H1 (cell line): ENCODE data around the gene CELF4. TPM values are rescaled to one million over a fixed set of nuclear protein-coding genes. Genes with fewer than 3 reads are reported as not detected.

Experiments
- CTCF ChIA-PET: fragments of 300-600 bp; sonication (Branson Sonifier 250); formaldehyde crosslinking; loops from one replicate; lab custom pipeline; 2021; ENCODE audit not compliant: partially characterized antibody; lab: Charles Lee
- POLR2A ChIA-PET: fragments of 300-600 bp; sonication (Branson Sonifier 250); formaldehyde crosslinking; loops from one replicate; lab custom pipeline; 2021; ENCODE audit warnings: inconsistent platforms; ENCODE audit not compliant: partially characterized antibody; lab: Charles Lee
- DNase-seq, 2 experiments: peaks; one replicate each; pipeline versions ENCODE4 v3.0.0 to v3.0.0-alpha.2; 2010 to 2022; ENCODE audit warnings: low spot score in 2 of 2, low read depth in 1 of 2, mixed read lengths in 1 of 2
- FAIRE-seq: peaks from 2 replicates; lab custom pipeline; 2011; peaks lifted over from hg19 to GRCh38; lab: Jason Lieb, UNC
- H2AFZ ChIP-seq: 2 replicates; pipeline ENCODE4 v1.8.1; 2012; ENCODE audit warnings: low read length, inconsistent platforms
- H2AK5ac ChIP-seq: 2 replicates; pipeline ENCODE4 v1.6.1; 2013; ENCODE audit warnings: low read depth, low read length
- H2BK120ac ChIP-seq: replicated peaks from 2 replicates; pipeline ENCODE3; 2013; ENCODE audit warnings: low read depth, low read length, inconsistent platforms
- H2BK12ac ChIP-seq: 2 replicates; pipeline ENCODE4 v1.6.1; 2013; ENCODE audit warnings: low read depth, low read length
- H2BK15ac ChIP-seq: 2 replicates; pipeline ENCODE4 v1.6.1; 2013; ENCODE audit warnings: low read length
- H2BK20ac ChIP-seq: 2 replicates; pipeline ENCODE4 v1.6.1; 2013; ENCODE audit warnings: low read length
- H2BK5ac ChIP-seq: 2 replicates; pipeline ENCODE4 v1.6.1; 2013; ENCODE audit warnings: low read depth, low read length
- H3K14ac ChIP-seq: 2 replicates; pipeline ENCODE4 v1.6.1; 2013; ENCODE audit warnings: inconsistent platforms; ENCODE audit not compliant: insufficient read length
- H3K18ac ChIP-seq: 2 replicates; pipeline ENCODE4 v1.6.1; 2013; ENCODE audit warnings: low read length; ENCODE audit errors: extremely low read depth
- H3K23ac ChIP-seq: 2 replicates; pipeline ENCODE4 v1.6.1; 2013; ENCODE audit warnings: inconsistent platforms; ENCODE audit not compliant: insufficient read length
- H3K23me2 ChIP-seq: 2 replicates; pipeline ENCODE4 v1.6.1; 2013; ENCODE audit warnings: low read depth, low read length
- H3K27ac ChIP-seq: 2 replicates; pipeline ENCODE4 v1.6.1; 2011; ENCODE audit warnings: low read depth, low read length, inconsistent platforms
- H3K27me3 ChIP-seq, 4 experiments: replicated peaks in 1 of 4; 1 replicate in 1 of 4; 2 replicates in 3 of 4; pipeline versions ENCODE4 v1.6.1 to v1.8.1; 2011 to 2013; ENCODE audit warnings: low read length in 3 of 4, mild to moderate bottlenecking in 3 of 4, inconsistent platforms in 2 of 4, mixed read lengths in 2 of 4, moderate library complexity in 1 of 4; ENCODE audit not compliant: control insufficient read depth in 3 of 4, insufficient read depth in 3 of 4; ENCODE audit errors: extremely low read depth in 1 of 4
- H3K36me3 ChIP-seq, 4 experiments: 2 replicates each; pipeline versions ENCODE4 v1.6.1 to v1.8.1; 2011 to 2013; ENCODE audit warnings: mild to moderate bottlenecking in 4 of 4, low read length in 3 of 4, moderate library complexity in 2 of 4, control low read depth in 1 of 4, inconsistent platforms in 1 of 4; ENCODE audit not compliant: insufficient read depth in 4 of 4, control insufficient read depth in 2 of 4
- H3K4ac ChIP-seq: replicated peaks from 2 replicates; pipeline ENCODE3; 2013; ENCODE audit warnings: low read length, low read depth, mixed read lengths, inconsistent platforms; ENCODE audit not compliant: insufficient read length
- H3K4me1 ChIP-seq, 4 experiments: replicated peaks in 1 of 4; 1 replicate in 1 of 4; 2 replicates in 3 of 4; pipeline versions ENCODE4 v1.6.1 to v1.8.1; 2011 to 2013; ENCODE audit warnings: low read length in 3 of 4, inconsistent platforms in 2 of 4, mixed read lengths in 1 of 4; ENCODE audit not compliant: insufficient read depth in 4 of 4, control insufficient read depth in 3 of 4
- H3K4me2 ChIP-seq, 2 experiments: 2 replicates each; pipeline versions ENCODE4 v1.6.1 to v1.8.1; 2011 to 2013; ENCODE audit warnings: low read depth in 2 of 2, low read length in 2 of 2, control low read depth in 1 of 2, inconsistent platforms in 1 of 2, mild to moderate bottlenecking in 1 of 2; ENCODE audit not compliant: insufficient read depth in 1 of 2
- H3K4me3 ChIP-seq, 4 experiments: fragments of 200-600, 300-600 bp in 1 of 4; sonication (generic), shearing (Covaris generic), sonication (Bioruptor Twin) in 1 of 4; 2 replicates each; pipeline versions ENCODE4 v1.5.1 to v1.8.1; 2011 to 2016; ENCODE audit warnings: low read length in 4 of 4, low read depth in 3 of 4, control low read depth in 2 of 4, inconsistent platforms in 2 of 4, mild to moderate bottlenecking in 2 of 4, mixed read lengths in 1 of 4, moderate library complexity in 1 of 4; ENCODE audit not compliant: insufficient read depth in 2 of 4; ENCODE audit errors: extremely low read depth in 1 of 4
- H3K56ac ChIP-seq: replicated peaks from 2 replicates; pipeline ENCODE3; 2013; ENCODE audit warnings: low read depth, mild to moderate bottlenecking, mixed read lengths, low read length, inconsistent platforms; ENCODE audit not compliant: insufficient read length
- H3K79me1 ChIP-seq: 2 replicates; pipeline ENCODE4 v1.6.1; 2013; ENCODE audit warnings: low read depth, low read length, control low read depth
- H3K79me2 ChIP-seq, 2 experiments: 2 replicates each; pipeline versions ENCODE4 v1.6.1 to v1.8.1; 2012 to 2013; ENCODE audit warnings: low read length in 2 of 2, mild to moderate bottlenecking in 2 of 2, inconsistent platforms in 1 of 2; ENCODE audit not compliant: insufficient read depth in 2 of 2, control insufficient read depth in 1 of 2
- H3K9ac ChIP-seq, 4 experiments: replicated peaks in 1 of 4; 1 replicate in 1 of 4; 2 replicates in 3 of 4; pipeline versions ENCODE4 v1.6.1 to v1.8.1; 2011 to 2013; ENCODE audit warnings: low read depth in 3 of 4, low read length in 3 of 4, control low read depth in 2 of 4, mild to moderate bottlenecking in 2 of 4, moderate library complexity in 2 of 4, inconsistent platforms in 1 of 4; ENCODE audit errors: extremely low read depth in 1 of 4
- H3K9me3 ChIP-seq, 2 experiments: 2 replicates each; pipeline versions ENCODE4 v1.6.1 to v1.8.1; 2012 to 2013; ENCODE audit warnings: mild to moderate bottlenecking in 2 of 2, moderate library complexity in 2 of 2, control low read depth in 1 of 2, inconsistent platforms in 1 of 2, low read depth in 1 of 2, low read length in 1 of 2, mixed read lengths in 1 of 2; ENCODE audit not compliant: insufficient read depth in 2 of 2
- H4K20me1 ChIP-seq, 2 experiments: replicated peaks in 1 of 2; 2 replicates each; pipeline versions ENCODE3 to v1.8.1; 2011 to 2013; ENCODE audit warnings: inconsistent platforms in 2 of 2, low read length in 2 of 2, mild to moderate bottlenecking in 1 of 2; ENCODE audit not compliant: insufficient read depth in 2 of 2, control insufficient read depth in 1 of 2
- H4K5ac ChIP-seq: 2 replicates; pipeline ENCODE4 v1.6.1; 2013; ENCODE audit warnings: low read length, low read depth, mixed read lengths, inconsistent platforms; ENCODE audit not compliant: insufficient read length
- H4K8ac ChIP-seq: 2 replicates; pipeline ENCODE4 v1.8.0; 2013; ENCODE audit warnings: mild to moderate bottlenecking, moderate library complexity, low read length, inconsistent platforms; ENCODE audit not compliant: insufficient read depth; ENCODE audit errors: extremely low read depth
- H4K91ac ChIP-seq: replicated peaks from 2 replicates; pipeline ENCODE3; 2013; ENCODE audit warnings: low read length, mixed read lengths, inconsistent platforms; ENCODE audit not compliant: insufficient read length
- ASH2L ChIP-seq: fragments of 200-600, 300-600 bp; sonication (generic); IDR thresholded peaks from one replicate; pipeline ENCODE4 v1.7.1; 2017; ENCODE audit warnings: low read length
- ATF2 ChIP-seq: IDR thresholded peaks from 2 replicates; pipeline ENCODE4 v1.6.1; 2012; ENCODE audit warnings: low read length, inconsistent platforms
- CTCF ChIP-seq, 3 experiments: IDR thresholded peaks; 1 replicate in 2 of 3; 2 replicates in 1 of 3; pipeline versions ENCODE4 v1.5.1 to v1.6.1; 2011; ENCODE audit warnings: low read length in 3 of 3, mild to moderate bottlenecking in 3 of 3, inconsistent platforms in 2 of 3, low read depth in 1 of 3, moderate library complexity in 1 of 3; ENCODE audit not compliant: insufficient read depth in 1 of 3; ENCODE audit errors: control extremely low read depth in 1 of 3
- NRF1 ChIP-seq: IDR thresholded peaks from 2 replicates; pipeline ENCODE4 v1.6.1; 2011; ENCODE audit warnings: mild to moderate bottlenecking, low read depth, low read length, improper control_type of control experiment
- POLR2A ChIP-seq, 2 experiments: IDR thresholded peaks; 1 replicate in 1 of 2; 2 replicates in 1 of 2; pipeline ENCODE4 v1.6.1; 2011; ENCODE audit warnings: low read depth in 2 of 2, low read length in 2 of 2, mild to moderate bottlenecking in 2 of 2; ENCODE audit errors: control extremely low read depth in 1 of 2
- RAD21 ChIP-seq, 2 experiments: IDR thresholded peaks in 1 of 2; conservative IDR thresholded peaks in 1 of 2; 2 replicates each; pipeline ENCODE4 v1.6.1; 2011; ENCODE audit warnings: low read depth in 2 of 2, low read length in 2 of 2, improper control_type of control experiment in 1 of 2, inconsistent platforms in 1 of 2, mild to moderate bottlenecking in 1 of 2, moderate library complexity in 1 of 2
- SIN3A ChIP-seq, 2 experiments: IDR thresholded peaks in 1 of 2; conservative IDR thresholded peaks in 1 of 2; 2 replicates each; pipeline ENCODE4 v1.6.1; 2011 to 2012; ENCODE audit warnings: low read length in 2 of 2, improper control_type of control experiment in 1 of 2, low read depth in 1 of 2, mild to moderate bottlenecking in 1 of 2
- SIX5 ChIP-seq: IDR thresholded peaks from 2 replicates; pipeline ENCODE4 v1.6.1; 2011; ENCODE audit warnings: mild to moderate bottlenecking, low read depth, low read length
- TAF1 ChIP-seq: IDR thresholded peaks from 2 replicates; pipeline ENCODE4 v1.6.1; 2011; ENCODE audit warnings: mild to moderate bottlenecking, low read depth, low read length
- YY1 ChIP-seq: IDR thresholded peaks from 2 replicates; pipeline ENCODE4 v1.6.1; 2011; ENCODE audit warnings: low read depth, mild to moderate bottlenecking, low read length
- WGBS, 2 experiments: shearing (Covaris generic) in 1 of 2; methylation state at CpG; one replicate each; pipeline versions ENCODE4 v1.1.6 to v1.1.7; 2013 to 2015; ENCODE audit warnings: low lambda C conversion rate in 2 of 2, mixed read lengths in 2 of 2, inconsistent platforms in 1 of 2, low coverage in 1 of 2, missing lambda C conversion rate in 1 of 2; ENCODE audit not compliant: insufficient replicate concordance in 2 of 2, insufficient coverage in 1 of 2, insufficient read length in 1 of 2; ENCODE audit errors: extremely low coverage in 1 of 2, missing lambda C conversion rate in 1 of 2; 5-methylcytosine and 5-hydroxymethylcytosine counted together
- polyA plus RNA-seq, 7 experiments: library from polyadenylated mRNA; depleted of rRNA in 3 of 7; stranded (reverse) in 5 of 7; unstranded in 2 of 7; fragments of >200 nt in 5 of 7; fragments of 200-250 nt in 2 of 7; gene quantifications; 1 replicate in 5 of 7; 2 replicates in 1 of 7; 4 replicates in 1 of 7; pipeline versions ENCODE4 v1.2.1 to v1.2.3, GENCODE V29; 2011 to 2013; ENCODE audit warnings: missing spikeins in 2 of 7, mixed read lengths in 2 of 7
- total RNA-seq: library from RNA; stranded (reverse); fragmentation: NEBNext Ultra II Directional; extraction: Animal tissue kit (Norgen Biotek cat#: 25700); gene quantifications from 2 replicates; pipeline ENCODE4 v1.2.1, GENCODE V29; 2021

Gene CELF4
- total and polyA plus RNA-seq, 2 of the 8 experiments (the other 6 are each of a cell fraction or from before 2014, with no cell fraction given), result 1.6 to 3.4 TPM

- no peak overlapping the region for H2BK5ac ChIP-seq
- no peak overlapping the region for H2AFZ ChIP-seq
- H3K9me3 ChIP-seq, result peaks cover 0 to 2% of the 10 kb centered on the region in 2 experiments; a peak in 1 of 4 replicates
- no peak overlapping the region for H2AK5ac ChIP-seq
- H3K9ac ChIP-seq, result no peak overlapping the region
- H3K18ac ChIP-seq, result no peak overlapping the region
- CTCF ChIA-PET, result interaction anchor here (0.7 to 3.0 kb wide), 21 partner anchors 8 to 266 kb away, joined by 3 to 16 read pairs (median 4); no protein-coding TSS in a partner anchor
- H3K36me3 ChIP-seq, result no peaks in the 10 kb centered on the region
- no peak overlapping the region for H3K4me3 ChIP-seq
- H3K14ac ChIP-seq, result no peak overlapping the region
- no peak overlapping the region for H3K56ac ChIP-seq
- no peaks in the 10 kb centered on the region for H3K4me1 ChIP-seq
- H2BK20ac ChIP-seq, result no peak overlapping the region
- DNase-seq (no peak), FAIRE-seq (peak; percentile 75)
- no peaks in the 10 kb centered on the region for H3K79me2 ChIP-seq
- H3K4ac ChIP-seq, result no peak overlapping the region
- no peak overlapping the region for H3K27ac ChIP-seq
- no peak overlapping the region for H2BK12ac ChIP-seq
- POLR2A ChIA-PET, result no interaction called here
- H3K4me2 ChIP-seq, result no peak overlapping the region
- no peaks in the 10 kb centered on the region for H3K79me1 ChIP-seq
- WGBS, 2 experiments, result 75% methylated on average over 1 of the region's 1 CpG; no CpG with 5 or more reads in 1 of the 2 experiments
- no peaks in the 10 kb centered on the region for H4K20me1 ChIP-seq
- no peak overlapping the region for H4K8ac ChIP-seq
- no peaks in the 10 kb centered on the region for H3K27me3 ChIP-seq
- no peaks in the 10 kb centered on the region for H3K23me2 ChIP-seq
- no peak overlapping the region for H2BK120ac ChIP-seq
- no peak overlapping the region for H3K23ac ChIP-seq
- H2BK15ac ChIP-seq, result no peak overlapping the region
- no peak overlapping the region for H4K91ac ChIP-seq
- no peak overlapping the region for H4K5ac ChIP-seq
- peak in 2 of 3 experiments; percentile 52 to 84; a peak in 3 of 4 replicates for TF ChIP-seq CTCF (IDR thresholded peaks at IDR 0.05; ENCODE audit: control extremely low read depth in 1 of 3, insufficient read depth in 1 of 3, low read depth in 1 of 3, low read length in 3 of 3)
- TF ChIP-seq NRF1, result no peak
- no peak for TF ChIP-seq POLR2A (IDR thresholded peaks at IDR 0.05; ENCODE audit: control extremely low read depth in 1 of 2, low read depth in 2 of 2, low read length in 2 of 2)
- no peak for TF ChIP-seq YY1
- no peak for TF ChIP-seq ASH2L
- TF ChIP-seq SIX5, result no peak
- TF ChIP-seq RAD21 (IDR thresholded peaks at IDR 0.05 in 1 of 2, conservative IDR thresholded peaks at IDR 0.05 in 1 of 2; ENCODE audit: low read depth in 2 of 2, low read length in 2 of 2), result peak; percentile 72 to 78
- TF ChIP-seq TAF1, result no peak
- TF ChIP-seq ATF2, result no peak
- no peak for TF ChIP-seq SIN3A (conservative IDR thresholded peaks at IDR 0.05 in 1 of 2, IDR thresholded peaks at IDR 0.05 in 1 of 2; ENCODE audit: low read depth in 1 of 2, low read length in 2 of 2)
Observed at GRCh38 chr18:37207343-37207742, 358.3 kb downstream of the CELF4 start.
